ENCODE results near the gene HHLA2. TPM values are rescaled to one million over a fixed set of nuclear protein-coding genes. Genes with fewer than 3 reads are reported as not detected.

The HHLA2 gene
- total RNA-seq, 1 donor from 2014 or later: not detected

DNA sequence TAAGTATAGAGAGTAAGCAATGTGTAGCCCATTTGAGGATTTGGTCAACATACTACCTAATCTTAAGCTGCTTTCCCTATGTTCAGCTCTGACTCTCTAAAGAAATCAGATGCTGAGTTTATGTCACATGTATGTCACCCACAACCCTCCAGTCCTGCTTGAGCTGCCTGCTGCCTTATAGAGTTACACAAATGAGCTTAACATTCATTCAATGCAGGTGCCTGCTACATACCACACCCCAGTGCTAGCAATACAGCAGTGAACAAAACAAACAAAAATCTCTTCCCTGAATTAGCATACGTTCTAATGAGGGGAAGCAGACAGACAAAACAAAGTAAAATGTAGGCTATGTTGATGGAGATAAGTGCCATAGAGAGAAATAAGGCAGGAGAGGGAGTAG lies 93.0 kb downstream of the HHLA2 start:
- no peaks in the 10 kb centered on the region for H3K9me3 Mint-ChIP-seq (ENCODE audit: low read depth)
- TF ChIP-seq, protein P1, sequence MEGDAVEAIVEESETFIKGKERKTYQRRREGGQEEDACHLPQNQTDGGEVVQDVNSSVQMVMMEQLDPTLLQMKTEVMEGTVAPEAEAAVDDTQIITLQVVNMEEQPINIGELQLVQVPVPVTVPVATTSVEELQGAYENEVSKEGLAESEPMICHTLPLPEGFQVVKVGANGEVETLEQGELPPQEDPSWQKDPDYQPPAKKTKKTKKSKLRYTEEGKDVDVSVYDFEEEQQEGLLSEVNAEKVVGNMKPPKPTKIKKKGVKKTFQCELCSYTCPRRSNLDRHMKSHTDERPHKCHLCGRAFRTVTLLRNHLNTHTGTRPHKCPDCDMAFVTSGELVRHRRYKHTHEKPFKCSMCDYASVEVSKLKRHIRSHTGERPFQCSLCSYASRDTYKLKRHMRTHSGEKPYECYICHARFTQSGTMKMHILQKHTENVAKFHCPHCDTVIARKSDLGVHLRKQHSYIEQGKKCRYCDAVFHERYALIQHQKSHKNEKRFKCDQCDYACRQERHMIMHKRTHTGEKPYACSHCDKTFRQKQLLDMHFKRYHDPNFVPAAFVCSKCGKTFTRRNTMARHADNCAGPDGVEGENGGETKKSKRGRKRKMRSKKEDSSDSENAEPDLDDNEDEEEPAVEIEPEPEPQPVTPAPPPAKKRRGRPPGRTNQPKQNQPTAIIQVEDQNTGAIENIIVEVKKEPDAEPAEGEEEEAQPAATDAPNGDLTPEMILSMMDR (IDR thresholded peaks at IDR 0.05; ENCODE audit: unreplicated experiment): no peak
- DNase-seq (ENCODE audit: low spot score, unreplicated experiment): no peak
- H3K4me1 Mint-ChIP-seq (ENCODE audit: low read depth): peaks cover 7% of the 10 kb centered on the region
- no peak overlapping the region for H3K4me3 Mint-ChIP-seq (ENCODE audit: low read depth)
- no peaks in the 10 kb centered on the region for H3K36me3 Mint-ChIP-seq (ENCODE audit: insufficient read depth)
- H3K27ac Mint-ChIP-seq: no peak overlapping the region
- peaks cover 3% of the 10 kb centered on the region for H3K27me3 Mint-ChIP-seq

DNA sequence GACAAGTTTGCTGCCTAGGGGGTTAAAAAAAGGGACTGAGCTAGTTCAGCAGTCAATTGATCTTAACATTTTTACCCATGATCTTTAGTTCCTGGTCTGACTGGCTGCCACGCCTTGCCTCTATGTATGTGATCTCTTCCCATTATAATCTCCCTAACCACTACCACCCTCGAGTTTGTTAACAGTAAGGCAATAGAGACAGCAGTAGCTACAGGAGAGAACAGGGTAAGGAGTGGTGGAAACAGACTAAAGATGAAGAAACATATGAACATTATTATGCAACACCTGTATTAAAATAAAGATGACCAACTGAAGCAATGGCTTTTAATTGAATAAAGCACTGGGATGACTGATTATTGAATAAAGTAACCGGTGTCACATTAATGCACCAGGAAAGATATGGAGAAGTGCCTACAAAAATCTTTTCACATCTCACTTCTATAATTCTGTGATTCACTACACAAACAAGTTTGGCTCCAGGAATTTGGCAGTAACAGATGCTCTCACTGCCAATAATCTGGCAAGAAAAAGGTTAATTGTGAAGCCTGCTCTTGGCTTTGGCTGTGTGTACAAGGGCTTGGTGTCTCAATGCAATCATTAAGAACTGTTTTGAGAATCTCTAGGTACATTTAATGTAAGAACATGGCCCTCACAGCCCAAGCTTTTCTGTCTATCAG lies 95.7 kb downstream of the HHLA2 start:
- Mint-ChIP-seq H3K9me3 (ENCODE audit: low read depth) (no peaks in the 10 kb centered on the region), H3K27ac (no peak overlapping the region), H3K4me3 (ENCODE audit: low read depth) (no peak overlapping the region), H3K4me1 (ENCODE audit: low read depth) (peaks cover 7% of the 10 kb centered on the region), H3K27me3 (peaks cover 3% of the 10 kb centered on the region), H3K36me3 (ENCODE audit: insufficient read depth) (no peaks in the 10 kb centered on the region)
- no peak for DNase-seq (ENCODE audit: low spot score, unreplicated experiment)
- TF ChIP-seq, protein P1 (IDR thresholded peaks at IDR 0.05; ENCODE audit: unreplicated experiment): no peak

- Mint-ChIP-seq H3K36me3 (ENCODE audit: insufficient read depth) (no peaks in the 10 kb centered on the region), H3K27ac (no peak overlapping the region), H3K4me1 (ENCODE audit: low read depth) (peaks cover 7% of the 10 kb centered on the region), H3K9me3 (ENCODE audit: low read depth) (no peaks in the 10 kb centered on the region), H3K27me3 (peaks cover 3% of the 10 kb centered on the region), H3K4me3 (ENCODE audit: low read depth) (no peak overlapping the region)
- no peak for DNase-seq (ENCODE audit: low spot score, unreplicated experiment)
- TF ChIP-seq, protein P1 (IDR thresholded peaks at IDR 0.05; ENCODE audit: unreplicated experiment): no peak
These were observed 97.0 kb downstream of the HHLA2 start for GRCh38 chr3:108393128-108393900.

- Mint-ChIP-seq H3K27me3 (peaks cover 3% of the 10 kb centered on the region), H3K4me3 (ENCODE audit: low read depth) (no peak overlapping the region), H3K9me3 (ENCODE audit: low read depth) (no peaks in the 10 kb centered on the region), H3K4me1 (ENCODE audit: low read depth) (peaks cover 4% of the 10 kb centered on the region), H3K27ac (no peak overlapping the region), H3K36me3 (ENCODE audit: insufficient read depth) (no peaks in the 10 kb centered on the region)
- TF ChIP-seq, protein P1 (IDR thresholded peaks at IDR 0.05; ENCODE audit: unreplicated experiment): no peak
- no peak for DNase-seq (ENCODE audit: low spot score, unreplicated experiment)
These were observed 97.7 kb downstream of the HHLA2 start for GRCh38 chr3:108394016-108394415.

DNA sequence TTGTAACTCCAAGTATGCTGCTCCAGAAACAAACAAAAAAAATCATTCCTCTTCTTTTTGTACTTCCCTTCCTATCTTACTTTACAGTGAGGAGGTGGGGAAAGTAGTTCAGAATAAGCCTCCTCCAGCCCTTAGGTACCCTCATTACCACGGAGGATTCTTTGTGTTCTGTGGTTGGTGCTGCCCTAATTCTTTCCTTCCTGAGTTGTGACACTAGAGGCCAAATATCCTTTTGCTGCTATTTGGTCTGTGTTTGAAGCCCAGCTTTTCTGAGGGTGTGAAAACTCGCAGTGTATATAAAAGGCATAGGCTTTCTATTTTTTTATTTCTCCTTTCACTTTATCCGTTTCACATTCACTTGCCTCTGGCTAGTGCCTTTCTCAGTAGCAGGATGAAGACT lies 98.2 kb downstream of the HHLA2 start:
- Mint-ChIP-seq H3K4me1 (ENCODE audit: low read depth) (peaks cover 3% of the 10 kb centered on the region), H3K4me3 (ENCODE audit: low read depth) (no peak overlapping the region), H3K27ac (no peak overlapping the region), H3K36me3 (ENCODE audit: insufficient read depth) (no peaks in the 10 kb centered on the region), H3K27me3 (peaks cover 3% of the 10 kb centered on the region), H3K9me3 (ENCODE audit: low read depth) (no peaks in the 10 kb centered on the region)
- no peak for DNase-seq (ENCODE audit: low spot score, unreplicated experiment)
- TF ChIP-seq, protein P1 (IDR thresholded peaks at IDR 0.05; ENCODE audit: unreplicated experiment): no peak
